Neural crest cell (in vitro differentiated cells): Measurements from ENCODE around the gene CD163L1. TPM values are rescaled to one million over a fixed set of nuclear protein-coding genes. Genes with fewer than 3 reads are reported as not detected.

Experiments
- DNase-seq: peaks from one replicate; pipeline ENCODE4 v3.0.0; 2021; ENCODE audit warnings: low read depth, mixed read lengths, low spot score
- H3K27ac Mint-ChIP-seq: one replicate; pipeline ENCODE4 v1.8.0; 2021; ENCODE audit warnings: mild to moderate bottlenecking, mixed read lengths; ENCODE audit not compliant: unreplicated experiment
- H3K27me3 Mint-ChIP-seq: 2 replicates; pipeline ENCODE4 v1.8.0; 2021; ENCODE audit warnings: low read depth, mild to moderate bottlenecking, mixed read lengths
- H3K36me3 Mint-ChIP-seq: 2 replicates; pipeline ENCODE4 v1.8.0; 2021; ENCODE audit warnings: low read depth, mild to moderate bottlenecking, mixed read lengths
- H3K4me1 Mint-ChIP-seq: 2 replicates; pipeline ENCODE4 v1.8.0; 2021; ENCODE audit warnings: mixed read lengths
- H3K4me3 Mint-ChIP-seq: one replicate; pipeline ENCODE4 v1.8.0; 2021; ENCODE audit warnings: mild to moderate bottlenecking, mixed read lengths
- H3K9me3 Mint-ChIP-seq: 2 replicates; pipeline ENCODE4 v1.8.0; 2021; ENCODE audit warnings: mixed read lengths
- total RNA-seq: library from RNA; stranded (reverse); gene quantifications from 2 replicates; pipeline ENCODE4 v1.2.1, GENCODE V29; 2021
- TF ChIP-seq, protein P1 (sequence below): fragments of 200-600 bp; sonication (generic); conservative IDR thresholded peaks from 2 replicates; pipeline ENCODE4 v1.5.0; 2021; ENCODE audit warnings: antibody characterized with exemption, mild to moderate bottlenecking

CD163L1 gene
- total RNA-seq, 1 donor from 2014 or later: 1.2 TPM

DNA sequence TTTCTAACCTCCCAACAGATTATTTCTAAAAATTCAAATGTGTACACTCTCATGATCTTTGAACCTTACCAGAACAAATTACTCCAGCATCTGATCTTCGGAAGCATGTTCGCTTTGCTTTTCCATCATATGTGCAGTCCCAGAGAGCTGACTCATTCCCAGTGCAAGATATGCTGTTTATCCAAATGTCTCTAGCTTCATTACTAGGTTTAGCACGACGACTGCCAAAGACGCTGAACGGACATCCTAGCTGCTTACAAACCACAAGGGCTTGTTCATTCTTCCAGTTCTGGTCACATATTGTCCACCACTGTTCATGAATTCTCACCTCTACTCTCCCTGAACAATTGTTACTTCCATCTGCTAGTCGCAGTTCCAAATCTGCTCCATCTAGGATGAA lies 40.5 kb downstream of the CD163L1 start:
- Mint-ChIP-seq H3K27ac (no peak overlapping the region), H3K4me3 (no peak overlapping the region), H3K9me3 (no peaks in the 10 kb centered on the region), H3K4me1 (no peaks in the 10 kb centered on the region), H3K27me3 (peaks cover 34% of the 10 kb centered on the region), H3K36me3 (no peaks in the 10 kb centered on the region)
- DNase-seq: no peak
- TF ChIP-seq, protein P1, sequence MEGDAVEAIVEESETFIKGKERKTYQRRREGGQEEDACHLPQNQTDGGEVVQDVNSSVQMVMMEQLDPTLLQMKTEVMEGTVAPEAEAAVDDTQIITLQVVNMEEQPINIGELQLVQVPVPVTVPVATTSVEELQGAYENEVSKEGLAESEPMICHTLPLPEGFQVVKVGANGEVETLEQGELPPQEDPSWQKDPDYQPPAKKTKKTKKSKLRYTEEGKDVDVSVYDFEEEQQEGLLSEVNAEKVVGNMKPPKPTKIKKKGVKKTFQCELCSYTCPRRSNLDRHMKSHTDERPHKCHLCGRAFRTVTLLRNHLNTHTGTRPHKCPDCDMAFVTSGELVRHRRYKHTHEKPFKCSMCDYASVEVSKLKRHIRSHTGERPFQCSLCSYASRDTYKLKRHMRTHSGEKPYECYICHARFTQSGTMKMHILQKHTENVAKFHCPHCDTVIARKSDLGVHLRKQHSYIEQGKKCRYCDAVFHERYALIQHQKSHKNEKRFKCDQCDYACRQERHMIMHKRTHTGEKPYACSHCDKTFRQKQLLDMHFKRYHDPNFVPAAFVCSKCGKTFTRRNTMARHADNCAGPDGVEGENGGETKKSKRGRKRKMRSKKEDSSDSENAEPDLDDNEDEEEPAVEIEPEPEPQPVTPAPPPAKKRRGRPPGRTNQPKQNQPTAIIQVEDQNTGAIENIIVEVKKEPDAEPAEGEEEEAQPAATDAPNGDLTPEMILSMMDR: no peak

DNA sequence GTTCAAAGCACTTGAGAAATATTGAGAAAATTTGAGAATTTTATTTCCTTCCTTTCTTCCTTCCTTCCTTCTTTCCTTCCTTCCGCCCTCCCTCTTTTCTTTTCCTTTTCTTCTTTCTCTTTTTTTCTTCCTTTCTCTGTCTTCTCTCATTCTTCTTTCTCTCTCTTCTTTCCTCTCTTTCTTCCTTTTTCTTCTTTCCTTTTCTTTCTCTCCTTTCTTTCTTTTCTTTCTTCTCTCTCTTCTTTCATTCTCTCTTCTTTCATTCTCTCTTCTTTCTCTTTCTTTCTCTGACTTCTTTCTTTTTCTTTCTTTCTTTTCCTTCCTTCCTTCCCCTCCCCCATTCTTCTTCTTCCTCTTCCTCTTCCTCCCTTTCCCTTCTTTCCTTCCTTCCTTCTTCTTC lies 44.9 kb downstream of the CD163L1 start:
- H3K27ac Mint-ChIP-seq: no peak overlapping the region
- peaks cover 45% of the 10 kb centered on the region for H3K27me3 Mint-ChIP-seq
- no peaks in the 10 kb centered on the region for H3K4me1 Mint-ChIP-seq
- H3K36me3 Mint-ChIP-seq: no peaks in the 10 kb centered on the region
- no peak overlapping the region for H3K4me3 Mint-ChIP-seq
- TF ChIP-seq, protein P1: no peak
- DNase-seq: no peak
- peaks cover 3% of the 10 kb centered on the region for H3K9me3 Mint-ChIP-seq

DNA sequence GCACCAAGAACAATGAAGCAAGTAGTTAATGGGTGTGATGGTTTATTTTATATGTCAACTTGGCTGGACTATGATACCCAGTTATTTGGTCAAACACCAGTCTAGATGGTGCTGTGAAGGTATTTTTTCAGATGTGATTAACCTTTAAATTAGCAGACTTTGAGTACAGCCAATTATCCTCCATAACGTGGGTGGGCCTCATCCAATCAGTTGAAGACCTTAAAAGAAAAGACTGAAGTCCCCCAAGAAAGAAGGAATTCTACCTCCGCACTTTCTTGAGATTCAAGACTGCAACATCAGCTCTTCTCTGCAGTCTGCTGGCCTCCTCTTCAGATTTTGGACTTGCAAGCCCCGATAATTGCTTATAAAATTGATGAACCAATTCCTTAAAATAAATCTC lies 47.5 kb downstream of the CD163L1 start:
- TF ChIP-seq, protein P1: no peak
- no peak overlapping the region for H3K4me3 Mint-ChIP-seq
- no peak overlapping the region for H3K27ac Mint-ChIP-seq
- no peaks in the 10 kb centered on the region for H3K4me1 Mint-ChIP-seq
- H3K36me3 Mint-ChIP-seq: no peaks in the 10 kb centered on the region
- H3K27me3 Mint-ChIP-seq: peaks cover 50% of the 10 kb centered on the region
- peaks cover 16% of the 10 kb centered on the region for H3K9me3 Mint-ChIP-seq
- DNase-seq: no peak

DNA sequence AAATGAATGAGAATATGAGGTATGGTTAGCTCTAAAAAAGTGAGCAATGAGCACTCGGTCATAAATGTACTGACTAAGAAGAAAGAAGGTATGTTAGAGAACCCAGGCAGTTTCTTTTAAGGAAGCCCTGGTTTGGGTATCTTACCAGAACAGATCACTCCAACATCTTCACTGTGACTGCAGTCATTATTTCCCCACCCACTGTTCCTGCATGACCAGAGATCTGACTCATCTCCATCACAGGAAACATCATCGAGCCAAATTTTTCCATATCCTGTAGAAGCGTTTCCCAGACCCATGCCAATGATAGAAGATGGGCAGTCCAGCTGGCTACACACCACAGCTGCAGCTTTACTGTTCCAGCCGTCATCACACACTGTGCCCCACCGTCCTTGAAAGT lies 48.0 kb downstream of the CD163L1 start:
- H3K36me3 Mint-ChIP-seq: no peaks in the 10 kb centered on the region
- peaks cover 51% of the 10 kb centered on the region for H3K27me3 Mint-ChIP-seq
- H3K4me3 Mint-ChIP-seq: no peak overlapping the region
- TF ChIP-seq, protein P1: no peak
- DNase-seq: no peak
- peaks cover 16% of the 10 kb centered on the region for H3K9me3 Mint-ChIP-seq
- H3K27ac Mint-ChIP-seq: no peak overlapping the region
- no peaks in the 10 kb centered on the region for H3K4me1 Mint-ChIP-seq

DNA sequence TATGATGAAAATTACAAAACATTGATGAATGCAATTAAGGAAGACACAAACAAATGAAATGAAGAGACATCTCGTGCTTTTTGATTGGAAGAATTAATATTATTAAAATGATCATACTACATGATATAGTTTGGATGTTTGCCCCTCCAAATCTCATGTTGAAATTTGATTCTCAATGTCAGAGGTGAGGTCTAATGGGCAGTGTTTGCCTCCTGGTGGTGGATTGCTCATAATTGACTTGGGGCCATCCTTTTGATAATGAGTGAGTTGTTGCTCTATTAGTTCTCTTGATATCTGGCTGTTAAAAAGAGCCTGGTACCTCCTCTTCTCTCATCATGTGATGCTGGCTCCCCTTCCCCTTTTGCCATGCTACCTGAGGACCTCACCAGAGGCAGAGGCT lies 56.7 kb downstream of the CD163L1 start:
- Mint-ChIP-seq H3K36me3 (peaks cover 8% of the 10 kb centered on the region), H3K4me1 (no peaks in the 10 kb centered on the region), H3K4me3 (no peak overlapping the region), H3K27ac (no peak overlapping the region), H3K27me3 (peaks cover 29% of the 10 kb centered on the region), H3K9me3 (peaks cover 29% of the 10 kb centered on the region)
- TF ChIP-seq, protein P1: no peak
- no peak for DNase-seq

DNA sequence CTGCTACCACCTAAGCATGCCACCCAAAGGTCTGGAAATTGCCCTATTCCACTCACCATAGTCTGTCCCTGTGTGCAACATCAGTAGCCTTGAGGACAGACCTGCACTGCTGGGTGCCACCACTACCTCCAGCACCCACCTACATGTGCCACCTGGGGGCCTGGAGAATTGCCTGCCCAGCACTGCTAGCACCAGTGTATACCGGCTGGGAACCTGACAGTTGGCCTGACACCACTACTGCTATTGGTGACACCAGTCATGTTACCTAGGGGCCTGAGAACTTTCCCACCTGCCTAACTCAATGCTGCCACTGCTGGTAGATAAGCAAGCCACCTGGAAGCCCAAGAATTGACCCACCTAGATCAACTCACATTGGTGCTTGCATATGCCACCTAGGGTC lies 60.8 kb downstream of the CD163L1 start:
- peaks cover 19% of the 10 kb centered on the region for H3K9me3 Mint-ChIP-seq
- TF ChIP-seq, protein P1: no peak
- H3K4me1 Mint-ChIP-seq: no peaks in the 10 kb centered on the region
- H3K27me3 Mint-ChIP-seq: peaks cover 15% of the 10 kb centered on the region
- H3K4me3 Mint-ChIP-seq: no peak overlapping the region
- DNase-seq: no peak
- H3K27ac Mint-ChIP-seq: no peak overlapping the region
- H3K36me3 Mint-ChIP-seq: peaks cover 8% of the 10 kb centered on the region
